SK-N-SH treated with all-trans-retinoic acid at 6 μM for 48 hours (cell line): ENCODE data around the gene ERVK3-1.

ENCODE experiments used
- ARNTL ChIP-seq: fragments of 450-650 bp; formaldehyde crosslinking; IDR thresholded peaks from 2 replicates; pipeline ENCODE4 v1.5.0; 2020; ENCODE audit warnings: low read depth, mild to moderate bottlenecking, moderate library complexity, borderline replicate concordance
- BACH2 ChIP-seq: fragments of 250-450 bp; sonication (Bioruptor Pico); IDR thresholded peaks from 2 replicates; pipeline ENCODE4 v1.9.0; 2021; ENCODE audit warnings: mild to moderate bottlenecking, borderline replicate concordance
- ESRRG ChIP-seq: fragments of 250-450 bp; sonication (Bioruptor Pico); IDR thresholded peaks from 2 replicates; pipeline ENCODE4 v1.6.1; 2021; ENCODE audit warnings: mild to moderate bottlenecking
- ISL1 ChIP-seq: fragments of 250-450 bp; sonication (Bioruptor Pico); IDR thresholded peaks from 2 replicates; pipeline ENCODE4 v2.1.2; 2022; ENCODE audit warnings: mild to moderate bottlenecking, moderate library complexity
- PPARA ChIP-seq: fragments of 250-450 bp; sonication (Bioruptor Pico); IDR thresholded peaks from 2 replicates; pipeline ENCODE4 v1.5.0; 2020; ENCODE audit warnings: mild to moderate bottlenecking, borderline replicate concordance
- RARB ChIP-seq: fragments of 250-450 bp; sonication (Bioruptor Pico); IDR thresholded peaks from 2 replicates; pipeline ENCODE4 v1.8.0; 2021; ENCODE audit warnings: mild to moderate bottlenecking, moderate library complexity
- ZFP3 ChIP-seq: fragments of 250-450 bp; sonication (Bioruptor Pico); IDR thresholded peaks from 2 replicates; pipeline ENCODE4 v1.5.0; 2020; ENCODE audit warnings: mild to moderate bottlenecking, moderate library complexity
- TF ChIP-seq, protein P1 (sequence below): fragments of 250-450 bp; sonication (Bioruptor Pico); IDR thresholded peaks from 2 replicates; pipeline ENCODE4 v1.8.0; 2020; ENCODE audit warnings: mild to moderate bottlenecking, moderate library complexity, borderline replicate concordance
- TF ChIP-seq, protein P2 (sequence below): fragments of 250-450 bp; sonication (Bioruptor Pico); IDR thresholded peaks from 2 replicates; pipeline ENCODE4 v1.5.1; 2020; ENCODE audit warnings: low read depth, mild to moderate bottlenecking, moderate library complexity

DNA sequence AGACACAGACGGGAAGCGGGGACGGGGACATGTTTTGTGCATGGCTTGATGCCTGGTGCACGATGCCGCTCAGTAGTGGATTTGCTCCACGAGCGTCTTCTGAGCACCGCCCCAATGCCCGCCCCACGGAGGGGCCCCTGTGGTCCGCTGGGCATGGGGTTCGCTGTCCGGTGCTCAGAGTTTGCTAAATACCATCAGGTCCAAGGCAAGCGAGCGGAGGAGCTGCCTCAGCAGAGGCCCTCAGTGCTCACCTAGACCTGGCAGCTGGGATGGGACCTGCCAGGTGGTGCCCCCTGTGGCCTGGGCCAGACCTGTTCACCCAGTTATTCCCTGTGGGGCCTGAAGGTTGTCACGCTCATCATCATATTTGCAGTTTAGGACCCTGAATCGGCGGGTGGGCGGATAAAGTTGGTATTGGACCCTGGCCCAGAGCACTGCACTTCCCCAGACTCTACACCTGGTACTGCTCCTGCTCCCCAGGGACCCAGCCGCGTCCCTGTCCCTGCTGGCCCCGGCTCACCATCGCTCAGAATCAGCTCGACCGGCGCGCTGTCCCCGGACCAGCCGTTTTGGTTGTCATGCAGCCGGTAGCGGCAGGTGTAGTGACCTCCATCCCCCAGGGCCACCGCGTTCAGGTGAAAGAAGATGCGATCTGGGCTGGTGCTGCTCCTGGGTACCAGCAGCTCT lies 45.8 kb downstream of the ERVK3-1 start:
- TF ChIP-seq ESRRG (no peak), ZFP3 (CRISPR knock-in tag) (no peak), ARNTL (CRISPR knock-in tag) (no peak), BACH2 (CRISPR knock-in tag) (no peak), PPARA (CRISPR knock-in tag) (no peak), ISL1 (CRISPR knock-in tag) (no peak), RARB (no peak)
- TF ChIP-seq, protein P1, sequence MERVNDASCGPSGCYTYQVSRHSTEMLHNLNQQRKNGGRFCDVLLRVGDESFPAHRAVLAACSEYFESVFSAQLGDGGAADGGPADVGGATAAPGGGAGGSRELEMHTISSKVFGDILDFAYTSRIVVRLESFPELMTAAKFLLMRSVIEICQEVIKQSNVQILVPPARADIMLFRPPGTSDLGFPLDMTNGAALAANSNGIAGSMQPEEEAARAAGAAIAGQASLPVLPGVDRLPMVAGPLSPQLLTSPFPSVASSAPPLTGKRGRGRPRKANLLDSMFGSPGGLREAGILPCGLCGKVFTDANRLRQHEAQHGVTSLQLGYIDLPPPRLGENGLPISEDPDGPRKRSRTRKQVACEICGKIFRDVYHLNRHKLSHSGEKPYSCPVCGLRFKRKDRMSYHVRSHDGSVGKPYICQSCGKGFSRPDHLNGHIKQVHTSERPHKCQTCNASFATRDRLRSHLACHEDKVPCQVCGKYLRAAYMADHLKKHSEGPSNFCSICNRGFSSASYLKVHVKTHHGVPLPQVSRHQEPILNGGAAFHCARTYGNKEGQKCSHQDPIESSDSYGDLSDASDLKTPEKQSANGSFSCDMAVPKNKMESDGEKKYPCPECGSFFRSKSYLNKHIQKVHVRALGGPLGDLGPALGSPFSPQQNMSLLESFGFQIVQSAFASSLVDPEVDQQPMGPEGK (CRISPR knock-in tag) = no peak
- TF ChIP-seq, protein P2, sequence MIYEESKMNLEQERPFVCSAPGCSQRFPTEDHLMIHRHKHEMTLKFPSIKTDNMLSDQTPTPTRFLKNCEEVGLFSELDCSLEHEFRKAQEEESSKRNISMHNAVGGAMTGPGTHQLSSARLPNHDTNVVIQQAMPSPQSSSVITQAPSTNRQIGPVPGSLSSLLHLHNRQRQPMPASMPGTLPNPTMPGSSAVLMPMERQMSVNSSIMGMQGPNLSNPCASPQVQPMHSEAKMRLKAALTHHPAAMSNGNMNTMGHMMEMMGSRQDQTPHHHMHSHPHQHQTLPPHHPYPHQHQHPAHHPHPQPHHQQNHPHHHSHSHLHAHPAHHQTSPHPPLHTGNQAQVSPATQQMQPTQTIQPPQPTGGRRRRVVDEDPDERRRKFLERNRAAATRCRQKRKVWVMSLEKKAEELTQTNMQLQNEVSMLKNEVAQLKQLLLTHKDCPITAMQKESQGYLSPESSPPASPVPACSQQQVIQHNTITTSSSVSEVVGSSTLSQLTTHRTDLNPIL (CRISPR knock-in tag) = no peak
